ENCODE measurements around the gene CDA. TPM values are rescaled to one million over a fixed set of nuclear protein-coding genes. Genes with fewer than 3 reads are reported as not detected.

Gene CDA
- polyA plus RNA-seq, 1 of the 3 experiments (the other 2 are of a cell fraction), result 0.12 TPM

GRCh38 chr1:20615946-20616846 lies 27.3 kb downstream of the CDA start:
- ChIA-PET POLR2A (no interaction called here), CTCF (interaction anchor here (0.9 to 1.5 kb wide), 4 partner anchors 17 to 403 kb away, joined by 3 to 7 read pairs (median 3); partner anchors contain the start of gene PINK1)
- Histone ChIP-seq H4K20me1 (ENCODE audit: insufficient read depth) (no peaks in the 10 kb centered on the region), H3K9me3 (no peaks in the 10 kb centered on the region), H3K4me2 (no peak overlapping the region), H3K27me3 (ENCODE audit: insufficient read depth) (no peaks in the 10 kb centered on the region), H3K9me2 (no peaks in the 10 kb centered on the region), H3K36me3 (replicated peaks in 1 of 2; ENCODE audit: control insufficient read depth in 1 of 2, insufficient read depth in 2 of 2, low read length in 1 of 2) (no peaks in the 10 kb centered on the region), H2AFZ (ENCODE audit: low read depth) (no peak overlapping the region), H3K79me2 (ENCODE audit: insufficient read depth) (no peaks in the 10 kb centered on the region), H3K4me1 (ENCODE audit: control insufficient read depth in 1 of 2, insufficient read depth in 2 of 2, low read depth in 1 of 2, low read length in 1 of 2) (peaks cover 6 to 10% of the 10 kb centered on the region in 2 experiments; a peak in 1 of 4 replicates), H3K4me3 (ENCODE audit: low read depth in 2 of 2, low read length in 1 of 2) (no peak overlapping the region), H3F3A (replicated peaks; ENCODE audit: insufficient read depth) (peaks cover 19% of the 10 kb centered on the region), H3K9ac (no peak overlapping the region), H3K27ac (ENCODE audit: low read depth in 2 of 2, low read length in 1 of 2) (no peak overlapping the region)
- DNase-seq, result no peak
- no peak for TF ChIP-seq GATA2 (CRISPR knock-in tag; IDR thresholded peaks at IDR 0.05)
- no peak for TF ChIP-seq FOXM1 (IDR thresholded peaks at IDR 0.05; ENCODE audit: low read depth)
- no peak for TF ChIP-seq TAF1 (IDR thresholded peaks at IDR 0.05; ENCODE audit: borderline replicate concordance, low read depth, low read length)
- TF ChIP-seq SMC3 (IDR thresholded peaks at IDR 0.05; ENCODE audit: low read depth, low read length), result no peak
- no peak for TF ChIP-seq FOXJ3 (CRISPR knock-in tag; IDR thresholded peaks at IDR 0.05)
- TF ChIP-seq MEF2A (IDR thresholded peaks at IDR 0.05; ENCODE audit: borderline replicate concordance, low read depth), result no peak
- no peak for TF ChIP-seq YY1 (IDR thresholded peaks at IDR 0.05; ENCODE audit: low read depth)
- TF ChIP-seq IRF3 (IDR thresholded peaks at IDR 0.05; ENCODE audit: low read depth, low read length), result no peak
- TF ChIP-seq RAD21 (IDR thresholded peaks at IDR 0.05; ENCODE audit: low read length), result no peak
- WGBS (ENCODE audit: low lambda C conversion rate), result 89% methylated on average over 20 of the region's 20 CpGs

GRCh38 chr1:20616847-20617487 lies 28.1 kb downstream of the CDA start:
- H3K4me1 ChIP-seq (ENCODE audit: control insufficient read depth in 1 of 2, insufficient read depth in 2 of 2, low read depth in 1 of 2, low read length in 1 of 2), result peaks cover 6 to 10% of the 10 kb centered on the region in 2 experiments; a peak in 1 of 4 replicates
- no peak overlapping the region for H3K27ac ChIP-seq (ENCODE audit: low read depth in 2 of 2, low read length in 1 of 2)
- H3K27me3 ChIP-seq (ENCODE audit: insufficient read depth), result no peaks in the 10 kb centered on the region
- no peak overlapping the region for H3K4me3 ChIP-seq (ENCODE audit: low read depth in 2 of 2, low read length in 1 of 2)
- POLR2A ChIA-PET, result no interaction called here
- no peaks in the 10 kb centered on the region for H4K20me1 ChIP-seq (ENCODE audit: insufficient read depth)
- 82% methylated on average over 3 of the region's 3 CpGs for WGBS (ENCODE audit: low lambda C conversion rate)
- H3K9me2 ChIP-seq, result no peaks in the 10 kb centered on the region
- DNase-seq, result no peak
- no peak overlapping the region for H3K9ac ChIP-seq
- H3K4me2 ChIP-seq, result no peak overlapping the region
- H3K9me3 ChIP-seq, result no peaks in the 10 kb centered on the region
- H2AFZ ChIP-seq (ENCODE audit: low read depth), result no peak overlapping the region
- CTCF ChIA-PET, result interaction anchor here (1.0 to 1.5 kb wide), 3 partner anchors 14 to 95 kb away, joined by 3 to 4 read pairs (median 3); no protein-coding TSS in a partner anchor
- no peaks in the 10 kb centered on the region for H3K79me2 ChIP-seq (ENCODE audit: insufficient read depth)
- no peaks in the 10 kb centered on the region for H3K36me3 ChIP-seq (replicated peaks in 1 of 2; ENCODE audit: control insufficient read depth in 1 of 2, insufficient read depth in 2 of 2, low read length in 1 of 2)
- H3F3A ChIP-seq (replicated peaks; ENCODE audit: insufficient read depth), result peaks cover 19% of the 10 kb centered on the region
- TF ChIP-seq SIN3A (IDR thresholded peaks at IDR 0.05; ENCODE audit: borderline replicate concordance, low read depth, low read length), result no peak
- TF ChIP-seq NRF1 (IDR thresholded peaks at IDR 0.05; ENCODE audit: low read depth, low read length), result no peak
- TF ChIP-seq USF1 (IDR thresholded peaks at IDR 0.05; ENCODE audit: borderline replicate concordance, low read depth), result no peak
- no peak for TF ChIP-seq YY1 (IDR thresholded peaks at IDR 0.05; ENCODE audit: low read depth)
- no peak for TF ChIP-seq NFIC (IDR thresholded peaks at IDR 0.05; ENCODE audit: borderline replicate concordance)
- TF ChIP-seq RAD21 (IDR thresholded peaks at IDR 0.05; ENCODE audit: low read length), result no peak
- no peak for TF ChIP-seq TCF12 (IDR thresholded peaks at IDR 0.05)
- TF ChIP-seq CTCF (IDR thresholded peaks at IDR 0.05), result no peak
- no peak for TF ChIP-seq GATA2 (CRISPR knock-in tag; IDR thresholded peaks at IDR 0.05)
- TF ChIP-seq REST (IDR thresholded peaks at IDR 0.05; ENCODE audit: low read depth, low read length), result no peak
- no peak for TF ChIP-seq FOXJ3 (CRISPR knock-in tag; IDR thresholded peaks at IDR 0.05)
